HCT116 (cell line): ENCODE data around the gene STK32B. TPM values are rescaled to one million over a fixed set of nuclear protein-coding genes. Genes with fewer than 3 reads are reported as not detected.

ENCODE experiments used
- ATAC-seq: fragments of 200-7000 bp; cut with Tn5 transposase; 2 replicates; pipeline ENCODE4 v1.9.1; 2020; ENCODE audit warnings: mild to moderate bottlenecking, moderate library complexity
- BruUV-seq: library from RNA; stranded (reverse); fragments of 400-500 nt; replicated peaks from 2 replicates; lab custom pipeline; 2021; lab: Mats Ljungman, UMichigan
- CTCF ChIA-PET: fragments of 300-600 bp; sonication (Branson Sonifier 250); formaldehyde crosslinking; loops from one replicate; lab custom pipeline; 2021; ENCODE audit warnings: antibody characterized with exemption; lab: Charles Lee
- POLR2A ChIA-PET: fragments of 300-600, 350-600 bp; sonication (Branson Sonifier 250); formaldehyde crosslinking; loops from one replicate; lab custom pipeline; 2021; ENCODE audit warnings: antibody characterized with exemption; lab: Charles Lee
- RAD21 ChIA-PET, 2 experiments: fragments of 300-600 bp; sonication (Branson Sonifier 250); formaldehyde crosslinking; loops; one replicate each; lab custom pipeline; 2023; ENCODE audit warnings: low total read pairs in 2 of 2; ENCODE audit not compliant: uncharacterized antibody in 2 of 2, unreplicated experiment in 2 of 2, low non-redundant PET in 1 of 2; lab: Charles Lee
- DNase-seq: peaks from one replicate; pipeline ENCODE4 v3.0.0-alpha.2; 2010; ENCODE audit warnings: low read depth, low spot score
- H2AFZ ChIP-seq: fragments of 200-600 bp; shearing (Covaris generic), sonication (generic); 2 replicates; pipeline ENCODE4 v1.6.1; 2017; ENCODE audit warnings: low read depth, mixed run types, mixed read lengths, antibody characterized with exemption, low read length; ENCODE audit not compliant: poor library complexity, severe bottlenecking
- H3K27ac ChIP-seq: 2 replicates; pipeline ENCODE4 v1.5.1; 2012; ENCODE audit warnings: low read depth, low read length
- H3K27me3 ChIP-seq: fragments of 200-600 bp; sonication (generic); 2 replicates; pipeline ENCODE4 v1.6.1; 2016; ENCODE audit warnings: mixed run types, low read length, mixed read lengths; ENCODE audit not compliant: insufficient read depth
- H3K36me3 ChIP-seq, 2 experiments: fragments of 200-500 bp in 1 of 2; fragments of 200-600 bp in 1 of 2; sonication (Bioruptor generic) in 1 of 2; sonication (generic) in 1 of 2; 2 replicates each; pipeline versions ENCODE4 v1.5.1 to v1.6.1; 2014 to 2016; ENCODE audit warnings: low read length in 2 of 2, inconsistent platforms in 1 of 2, mixed read lengths in 1 of 2, mixed run types in 1 of 2; ENCODE audit not compliant: insufficient read depth in 2 of 2, control insufficient read depth in 1 of 2
- H3K4me1 ChIP-seq, 2 experiments: fragments of 200-600 bp in 1 of 2; sonication (generic) in 1 of 2; 2 replicates each; pipeline versions ENCODE4 v1.5.1 to v1.6.1; 2012 to 2017; ENCODE audit warnings: low read length in 2 of 2, inconsistent platforms in 1 of 2, mild to moderate bottlenecking in 1 of 2, mixed read lengths in 1 of 2, mixed run types in 1 of 2, moderate library complexity in 1 of 2; ENCODE audit not compliant: insufficient read depth in 2 of 2, control insufficient read depth in 1 of 2
- H3K4me2 ChIP-seq: fragments of 200-600 bp; sonication (generic); 2 replicates; pipeline ENCODE4 v1.6.1; 2017; ENCODE audit warnings: mixed run types, low read length, mixed read lengths
- H3K4me3 ChIP-seq, 2 experiments: fragments of 200-600 bp in 1 of 2; sonication (generic) in 1 of 2; replicated peaks in 1 of 2; 2 replicates each; pipeline ENCODE4 v1.5.1; 2011 to 2016; ENCODE audit warnings: low read length in 2 of 2, control low read depth in 1 of 2, low read depth in 1 of 2, mild to moderate bottlenecking in 1 of 2, mixed read lengths in 1 of 2, mixed run types in 1 of 2
- H3K79me2 ChIP-seq: fragments of 200-600 bp; sonication (generic); 2 replicates; pipeline ENCODE4 v1.6.1; 2017; ENCODE audit warnings: mild to moderate bottlenecking, mixed run types, low read length, moderate library complexity, mixed read lengths; ENCODE audit not compliant: insufficient read depth
- H3K9ac ChIP-seq: fragments of 200-600 bp; sonication (generic); 2 replicates; pipeline ENCODE4 v1.6.1; 2016; ENCODE audit warnings: low read length, mixed read lengths
- H3K9me2 ChIP-seq: fragments of 200-600 bp; sonication (generic), shearing (Covaris generic); 2 replicates; pipeline ENCODE4 v1.6.1; 2017; ENCODE audit warnings: mixed run types, mild to moderate bottlenecking, moderate library complexity; ENCODE audit not compliant: insufficient read depth
- H3K9me3 ChIP-seq, 2 experiments: fragments of 200-500 bp in 1 of 2; fragments of 200-600 bp in 1 of 2; sonication (Bioruptor generic) in 1 of 2; sonication (generic) in 1 of 2; 2 replicates each; pipeline ENCODE4 v1.6.1; 2014 to 2017; ENCODE audit warnings: low read length in 2 of 2, mixed read lengths in 2 of 2, inconsistent platforms in 1 of 2, low read depth in 1 of 2, mild to moderate bottlenecking in 1 of 2, mixed run types in 1 of 2, moderate library complexity in 1 of 2; ENCODE audit not compliant: control insufficient read depth in 1 of 2, insufficient read depth in 1 of 2
- H4K20me1 ChIP-seq: fragments of 200-600 bp; sonication (generic), shearing (Covaris generic); 2 replicates; pipeline ENCODE4 v1.6.1; 2017; ENCODE audit warnings: mixed run types, mild to moderate bottlenecking, moderate library complexity; ENCODE audit not compliant: insufficient read depth
- ATF3 ChIP-seq: IDR thresholded peaks from 2 replicates; pipeline ENCODE4 v1.6.1; 2012
- CBX3 ChIP-seq: IDR thresholded peaks from 2 replicates; pipeline ENCODE4 v1.6.1; 2012; ENCODE audit warnings: low read depth
- CEBPB ChIP-seq: IDR thresholded peaks from 2 replicates; pipeline ENCODE4 v1.6.1; 2012; ENCODE audit warnings: low read depth
- EGR1 ChIP-seq: IDR thresholded peaks from 2 replicates; pipeline ENCODE4 v1.6.1; 2012; ENCODE audit warnings: low read depth
- EZH2 ChIP-seq: fragments of 200-600 bp; sonication (generic); IDR thresholded peaks from 2 replicates; pipeline ENCODE4 v1.6.1; 2017; ENCODE audit warnings: antibody characterized with exemption, mixed run types
- EZH2phosphoT487 ChIP-seq: fragments of 200-600 bp; IDR thresholded peaks from 2 replicates; pipeline ENCODE4 v1.6.1; 2018; ENCODE audit warnings: antibody characterized with exemption, borderline replicate concordance
- FOSL1 ChIP-seq: IDR thresholded peaks from 2 replicates; pipeline ENCODE4 v1.6.1; 2012; ENCODE audit warnings: low read depth
- MAX ChIP-seq: IDR thresholded peaks from 2 replicates; pipeline ENCODE4 v1.6.1; 2012
- POLR2A ChIP-seq: IDR thresholded peaks from 2 replicates; pipeline ENCODE4 v1.7.0; 2011; ENCODE audit warnings: borderline replicate concordance; ENCODE audit not compliant: insufficient read depth, insufficient read length; ENCODE audit errors: extremely low read depth
- POLR2AphosphoS5 ChIP-seq: IDR thresholded peaks from 2 replicates; pipeline ENCODE4 v1.6.1; 2011; ENCODE audit warnings: mild to moderate bottlenecking, low read depth, low read length, moderate library complexity
- RAD21 ChIP-seq: IDR thresholded peaks from 2 replicates; pipeline ENCODE4 v1.6.1; 2012; ENCODE audit warnings: low read depth, mild to moderate bottlenecking
- SIN3A ChIP-seq: IDR thresholded peaks from 2 replicates; pipeline ENCODE4 v1.6.1; 2012; ENCODE audit warnings: low read depth
- SP1 ChIP-seq: IDR thresholded peaks from 2 replicates; pipeline ENCODE4 v1.6.1; 2012; ENCODE audit warnings: low read depth
- SRF ChIP-seq: IDR thresholded peaks from 2 replicates; pipeline ENCODE4 v1.6.1; 2012; ENCODE audit warnings: low read depth
- YY1 ChIP-seq: IDR thresholded peaks from 2 replicates; pipeline ENCODE4 v1.6.1; 2011; ENCODE audit warnings: low read length, low read depth, moderate library complexity, mild to moderate bottlenecking; ENCODE audit not compliant: insufficient replicate concordance; ENCODE audit errors: extremely low read depth
- ZFX ChIP-seq: fragments of 450-650 bp; IDR thresholded peaks from 2 replicates; pipeline ENCODE4 v1.6.1; 2017
- ZNF274 ChIP-seq: fragments of 200-500 bp; sonication (Bioruptor generic); IDR thresholded peaks from 2 replicates; pipeline ENCODE4 v1.6.1; 2014; ENCODE audit warnings: mild to moderate bottlenecking, low read depth, low read length, inconsistent platforms
- intact Hi-C: fragments of 100-400 bp; cut with micrococcal nuclease; formaldehyde crosslinking; loops from 2 replicates; pipeline ENCODE4 v1.10.0; 2022
- total RNA-seq: library from RNA; stranded (reverse); gene quantifications from one replicate; pipeline ENCODE4 v1.2.1, GENCODE V29; 2021; ENCODE audit not compliant: unreplicated experiment

Gene STK32B
- total RNA-seq, 1 experiment from 2014 or later = not detected

- POLR2A ChIA-PET = no interaction called here
- no peak for DNase-seq
- no TSS peak for BruUV-seq
Measured at GRCh38 chr4:5374592-5374991, 323.3 kb downstream of the STK32B start.

GRCh38 chr4:5374994-5375393 lies 323.7 kb downstream of the STK32B start:
- no peak overlapping the region for H3K27ac ChIP-seq
- ChIA-PET RAD21 (no interaction called here), CTCF (no interaction called here), POLR2A (no interaction called here)
- H4K20me1 ChIP-seq = no peaks in the 10 kb centered on the region
- H2AFZ ChIP-seq = no peak overlapping the region
- H3K27me3 ChIP-seq = peaks cover 13% of the 10 kb centered on the region; the same call in 1 of the 2 replicates
- BruUV-seq = no TSS peak
- H3K9me2 ChIP-seq = no peaks in the 10 kb centered on the region
- no peak for DNase-seq
- no peak overlapping the region for H3K9ac ChIP-seq
- no peaks in the 10 kb centered on the region for H3K79me2 ChIP-seq
- no peak for ATAC-seq
- H3K4me3 ChIP-seq = no peak overlapping the region
- H3K9me3 ChIP-seq = no peaks in the 10 kb centered on the region
- intact Hi-C loops = loop anchor here (5.0 kb wide), 1 partner anchor 378 kb away; no protein-coding TSS in a partner anchor
- peaks cover 0 to 20% of the 10 kb centered on the region in 2 experiments; a peak in 1 of 4 replicates for H3K4me1 ChIP-seq
- no peak overlapping the region for H3K4me2 ChIP-seq
- no peaks in the 10 kb centered on the region for H3K36me3 ChIP-seq
- TF ChIP-seq MAX (no peak), YY1 (no peak), EZH2phosphoT487 (no peak), EGR1 (no peak), EZH2 (no peak), CEBPB (no peak), ZNF274 (no peak), POLR2AphosphoS5 (no peak), ATF3 (no peak), CBX3 (no peak), SIN3A (no peak)

More at GRCh38 chr4:5374592-5374991, 323.3 kb downstream of the STK32B start:
- peaks cover 0 to 22% of the 10 kb centered on the region in 2 experiments; a peak in 1 of 4 replicates for H3K4me1 ChIP-seq
- no peaks in the 10 kb centered on the region for H3K36me3 ChIP-seq
- H4K20me1 ChIP-seq = no peaks in the 10 kb centered on the region
- H3K27ac ChIP-seq = no peak overlapping the region
- no peak for ATAC-seq
- no peak for TF ChIP-seq CEBPB
- no peak for TF ChIP-seq ZNF274
- no peak for TF ChIP-seq FOSL1
- no peak for TF ChIP-seq SRF
- no peak for TF ChIP-seq RAD21
- no peak for TF ChIP-seq SP1
- TF ChIP-seq EZH2 = no peak
- no peak for TF ChIP-seq SIN3A
- no peak for TF ChIP-seq YY1
- no peak for TF ChIP-seq ZFX
- TF ChIP-seq EZH2phosphoT487 = no peak
- no peak for TF ChIP-seq POLR2A
- TF ChIP-seq, all 23 proteins: peak for 0
- no peaks in the 10 kb centered on the region for H3K9me2 ChIP-seq
- no peak overlapping the region for H2AFZ ChIP-seq
- intact Hi-C loops = no loop called here
- no peaks in the 10 kb centered on the region for H3K9me3 ChIP-seq
- RAD21 ChIA-PET = no interaction called here
- no peak overlapping the region for H3K9ac ChIP-seq
- H3K79me2 ChIP-seq = no peaks in the 10 kb centered on the region
- CTCF ChIA-PET = no interaction called here
- no peak overlapping the region for H3K4me3 ChIP-seq
- no peak overlapping the region for H3K4me2 ChIP-seq
- H3K27me3 ChIP-seq = peaks cover 13% of the 10 kb centered on the region; the same call in 1 of the 2 replicates
